Mesenchymal stem cell (in vitro differentiated cells and primary cell): ENCODE data around the gene LAMP2.

Experiments used
- DNase-seq: peaks from one replicate; pipeline ENCODE4 v3.0.0-alpha.2; 2013
- H2AFZ ChIP-seq: one replicate; pipeline ENCODE4 v1.6.1; 2013; ENCODE audit warnings: low read depth, mild to moderate bottlenecking, control low read depth, inconsistent platforms, low read length, moderate library complexity
- H2AK5ac ChIP-seq: 2 replicates; pipeline ENCODE4 v1.6.1; 2013; ENCODE audit warnings: low read length, moderate library complexity, mild to moderate bottlenecking, inconsistent platforms; ENCODE audit not compliant: severe bottlenecking
- H2BK120ac ChIP-seq: one replicate; pipeline ENCODE4 v1.6.1; 2013; ENCODE audit warnings: low read depth, mild to moderate bottlenecking, inconsistent platforms, low read length, moderate library complexity
- H2BK12ac ChIP-seq, 2 experiments: one replicate each; pipeline ENCODE4 v1.6.1; 2013; ENCODE audit warnings: inconsistent platforms in 2 of 2, low read length in 2 of 2, mild to moderate bottlenecking in 2 of 2, moderate library complexity in 2 of 2, control low read depth in 1 of 2
- H2BK15ac ChIP-seq: one replicate; pipeline ENCODE4 v1.6.1; 2013; ENCODE audit warnings: mild to moderate bottlenecking, low read depth, inconsistent platforms; ENCODE audit not compliant: poor library complexity, severe bottlenecking
- H2BK5ac ChIP-seq: 2 replicates; pipeline ENCODE4 v1.6.1; 2013; ENCODE audit warnings: low read depth, mild to moderate bottlenecking, low read length, control low read depth, inconsistent platforms; ENCODE audit not compliant: poor library complexity, severe bottlenecking
- H3K14ac ChIP-seq, 2 experiments: one replicate each; pipeline ENCODE4 v1.6.1; 2013; ENCODE audit warnings: inconsistent platforms in 2 of 2, low read length in 2 of 2, control low read depth in 1 of 2, mild to moderate bottlenecking in 1 of 2, moderate library complexity in 1 of 2
- H3K18ac ChIP-seq, 2 experiments: one replicate each; pipeline ENCODE4 v1.6.1; 2013; ENCODE audit warnings: inconsistent platforms in 2 of 2, low read length in 2 of 2, control low read depth in 1 of 2, low read depth in 1 of 2, mild to moderate bottlenecking in 1 of 2
- H3K23ac ChIP-seq, 2 experiments: one replicate each; pipeline ENCODE4 v1.6.1; 2013; ENCODE audit warnings: inconsistent platforms in 2 of 2, low read length in 2 of 2, mild to moderate bottlenecking in 2 of 2, moderate library complexity in 2 of 2, control low read depth in 1 of 2
- H3K27ac ChIP-seq: 2 replicates; pipeline ENCODE4 v1.5.1; 2013; ENCODE audit warnings: mild to moderate bottlenecking, moderate library complexity, low read length, control low read depth, inconsistent platforms; ENCODE audit not compliant: poor library complexity, severe bottlenecking
- H3K27me3 ChIP-seq, 2 experiments: 2 replicates each; pipeline versions ENCODE4 v1.6.1 to v1.7.0; 2013; ENCODE audit warnings: low read length in 2 of 2, mild to moderate bottlenecking in 2 of 2, moderate library complexity in 2 of 2, control low read depth in 1 of 2, inconsistent platforms in 1 of 2; ENCODE audit not compliant: control insufficient read depth in 1 of 2, insufficient read depth in 1 of 2
- H3K36me3 ChIP-seq, 2 experiments: 2 replicates each; pipeline versions ENCODE4 v1.6.1 to v1.7.0; 2013; ENCODE audit warnings: low read length in 2 of 2, control low read depth in 1 of 2, inconsistent platforms in 1 of 2, low read depth in 1 of 2, mild to moderate bottlenecking in 1 of 2; ENCODE audit not compliant: insufficient read depth in 2 of 2, control insufficient read depth in 1 of 2
- H3K4ac ChIP-seq, 2 experiments: one replicate each; pipeline ENCODE4 v1.6.1; 2013; ENCODE audit warnings: inconsistent platforms in 2 of 2, low read length in 2 of 2, mild to moderate bottlenecking in 2 of 2, moderate library complexity in 2 of 2, control low read depth in 1 of 2, low read depth in 1 of 2
- H3K4me1 ChIP-seq: 2 replicates; pipeline ENCODE4 v1.6.1; 2013; ENCODE audit warnings: low read depth, low read length, control low read depth; ENCODE audit not compliant: control insufficient read depth, insufficient read depth
- H3K4me2 ChIP-seq: 2 replicates; pipeline ENCODE4 v1.6.1; 2013; ENCODE audit warnings: low read length, mild to moderate bottlenecking, inconsistent platforms; ENCODE audit not compliant: poor library complexity, severe bottlenecking
- H3K4me3 ChIP-seq, 2 experiments: 2 replicates each; pipeline versions ENCODE4 v1.5.1 to v1.7.0; 2013; ENCODE audit warnings: low read length in 2 of 2, mild to moderate bottlenecking in 2 of 2, control low read depth in 1 of 2, low read depth in 1 of 2; ENCODE audit not compliant: insufficient read depth in 1 of 2
- H3K79me1 ChIP-seq: replicated peaks from 2 replicates; pipeline ENCODE4 v1.6.1; 2013; ENCODE audit warnings: mild to moderate bottlenecking, control low read depth, low read length, inconsistent platforms; ENCODE audit not compliant: poor library complexity, severe bottlenecking
- H3K9ac ChIP-seq: 2 replicates; pipeline ENCODE4 v1.7.0; 2013; ENCODE audit warnings: mild to moderate bottlenecking, low read length, moderate library complexity
- H3K9me3 ChIP-seq: 2 replicates; pipeline ENCODE4 v1.7.0; 2013; ENCODE audit warnings: mild to moderate bottlenecking, low read length; ENCODE audit not compliant: control insufficient read depth
- H4K8ac ChIP-seq: one replicate; pipeline ENCODE4 v1.6.1; 2013; ENCODE audit warnings: inconsistent platforms, mild to moderate bottlenecking, low read length, moderate library complexity
- H4K91ac ChIP-seq: one replicate; pipeline ENCODE4 v1.6.1; 2013; ENCODE audit warnings: mild to moderate bottlenecking, low read length, inconsistent platforms
- WGBS: methylation state at CpG from one replicate; pipeline ENCODE4 v1.1.7; 2013; ENCODE audit warnings: mixed read lengths; 5-methylcytosine and 5-hydroxymethylcytosine counted together

Gene LAMP2

DNA sequence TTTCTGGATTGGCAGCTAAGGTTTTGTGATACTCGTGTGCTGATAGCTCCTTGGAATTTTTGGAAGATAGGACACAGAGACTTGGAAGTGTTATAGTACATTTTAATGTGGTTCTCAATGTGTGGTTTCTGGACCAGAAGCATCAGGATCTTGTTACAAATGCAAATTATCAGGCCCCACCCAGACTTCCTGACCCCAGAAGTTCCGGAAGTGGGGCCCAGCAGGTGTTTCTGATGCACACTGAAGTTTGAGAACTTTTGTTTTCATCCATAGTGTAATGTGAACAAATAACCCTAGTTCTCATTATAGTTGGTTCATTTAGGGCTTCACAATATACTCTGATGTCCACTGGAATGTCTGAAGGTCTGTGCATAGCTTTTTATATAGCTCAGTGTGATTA is 49.6 kb downstream of the LAMP2 start:
- H2AFZ ChIP-seq, result no peak overlapping the region
- no peak overlapping the region for H2BK120ac ChIP-seq
- H3K14ac ChIP-seq, result no peak overlapping the region
- H4K8ac ChIP-seq, result no peak overlapping the region
- no peak overlapping the region for H3K4me3 ChIP-seq
- 70% methylated on average over 1 of the region's 2 CpGs for WGBS
- no peak overlapping the region for H2AK5ac ChIP-seq
- no peaks in the 10 kb centered on the region for H3K79me1 ChIP-seq
- no peak overlapping the region for H2BK12ac ChIP-seq
- no peak overlapping the region for H3K4ac ChIP-seq
- peaks cover 0 to 7% of the 10 kb centered on the region in 2 experiments for H3K27me3 ChIP-seq
- no peaks in the 10 kb centered on the region for H3K9me3 ChIP-seq
- no peaks in the 10 kb centered on the region for H3K36me3 ChIP-seq
- no peak overlapping the region for H3K9ac ChIP-seq
- no peak overlapping the region for H4K91ac ChIP-seq
- H2BK15ac ChIP-seq, result no peak overlapping the region
- H3K27ac ChIP-seq, result no peak overlapping the region
- H3K4me2 ChIP-seq, result no peak overlapping the region
- no peak overlapping the region for H3K23ac ChIP-seq
- H3K4me1 ChIP-seq, result no peaks in the 10 kb centered on the region
- H2BK5ac ChIP-seq, result no peak overlapping the region
- H3K18ac ChIP-seq, result no peak overlapping the region
- no peak for DNase-seq

DNA sequence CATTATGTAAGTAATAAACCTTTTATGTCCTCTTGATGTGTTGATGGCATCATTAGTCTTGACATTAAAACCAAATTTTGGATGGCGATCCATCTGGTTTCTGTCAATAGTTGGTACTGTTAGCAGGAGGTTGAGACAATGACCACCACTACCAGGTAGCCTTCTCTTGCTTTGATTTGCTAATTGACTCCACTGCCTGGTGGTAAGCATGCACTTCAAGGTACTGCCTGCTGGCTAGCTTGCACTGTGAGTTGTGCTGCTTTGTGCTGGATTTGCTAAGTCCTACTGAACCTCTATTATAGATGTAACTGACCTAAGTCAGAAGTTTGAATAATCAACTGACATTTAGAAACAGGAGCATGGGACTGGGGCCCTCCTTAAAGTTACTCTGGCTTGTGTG is 60.9 kb downstream of the LAMP2 start:
- H2BK12ac ChIP-seq, result no peak overlapping the region
- no peaks in the 10 kb centered on the region for H3K79me1 ChIP-seq
- no peak overlapping the region for H2BK120ac ChIP-seq
- no peak overlapping the region for H3K4me2 ChIP-seq
- no peak overlapping the region for H2BK5ac ChIP-seq
- no peak overlapping the region for H3K9ac ChIP-seq
- H2AK5ac ChIP-seq, result no peak overlapping the region
- no peaks in the 10 kb centered on the region for H3K36me3 ChIP-seq
- H3K23ac ChIP-seq, result no peak overlapping the region
- H3K14ac ChIP-seq, result no peak overlapping the region
- H3K27me3 ChIP-seq, result no peaks in the 10 kb centered on the region
- no peak overlapping the region for H3K27ac ChIP-seq
- no peak overlapping the region for H3K4ac ChIP-seq
- H3K4me1 ChIP-seq, result no peaks in the 10 kb centered on the region
- no peak overlapping the region for H2BK15ac ChIP-seq
- no peak overlapping the region for H3K4me3 ChIP-seq
- no peak overlapping the region for H3K18ac ChIP-seq
- no peak for DNase-seq
- no peak overlapping the region for H4K8ac ChIP-seq
- no peak overlapping the region for H4K91ac ChIP-seq
- 100% methylated on average over 1 of the region's 1 CpG for WGBS
- H3K9me3 ChIP-seq, result peaks cover 12% of the 10 kb centered on the region
- H2AFZ ChIP-seq, result no peak overlapping the region

GRCh38 chrX:120406638-120407037 is 62.5 kb downstream of the LAMP2 start:
- H3K9me3 ChIP-seq, result peaks cover 12% of the 10 kb centered on the region
- no peak overlapping the region for H2BK5ac ChIP-seq
- H3K9ac ChIP-seq, result no peak overlapping the region
- H3K23ac ChIP-seq, result no peak overlapping the region
- no peak overlapping the region for H3K14ac ChIP-seq
- no peaks in the 10 kb centered on the region for H3K27me3 ChIP-seq
- no peaks in the 10 kb centered on the region for H3K79me1 ChIP-seq
- H2BK12ac ChIP-seq, result no peak overlapping the region
- H3K36me3 ChIP-seq, result no peaks in the 10 kb centered on the region
- H4K8ac ChIP-seq, result no peak overlapping the region
- no peak overlapping the region for H2BK15ac ChIP-seq
- no peak overlapping the region for H2AK5ac ChIP-seq
- no peak overlapping the region for H3K18ac ChIP-seq
- no peak overlapping the region for H3K27ac ChIP-seq
- no peak overlapping the region for H3K4me2 ChIP-seq
- WGBS, result 47% methylated on average over 2 of the region's 5 CpGs
- no peak for DNase-seq
- H3K4me1 ChIP-seq, result no peaks in the 10 kb centered on the region
- no peak overlapping the region for H2AFZ ChIP-seq
- H3K4me3 ChIP-seq, result no peak overlapping the region
- H2BK120ac ChIP-seq, result no peak overlapping the region
- no peak overlapping the region for H3K4ac ChIP-seq
- no peak overlapping the region for H4K91ac ChIP-seq

GRCh38 chrX:120402369-120402768 is 66.7 kb downstream of the LAMP2 start:
- Histone ChIP-seq H2BK12ac (no peak overlapping the region), H3K4me2 (no peak overlapping the region), H3K4me1 (no peaks in the 10 kb centered on the region), H3K27ac (no peak overlapping the region), H3K36me3 (no peaks in the 10 kb centered on the region), H3K9me3 (peaks cover 12% of the 10 kb centered on the region), H2BK15ac (no peak overlapping the region), H3K79me1 (no peaks in the 10 kb centered on the region), H3K18ac (no peak overlapping the region), H3K14ac (no peak overlapping the region), H2AFZ (no peak overlapping the region), H2AK5ac (no peak overlapping the region), H3K23ac (no peak overlapping the region), H4K8ac (no peak overlapping the region), H2BK120ac (no peak overlapping the region), H4K91ac (no peak overlapping the region), H3K27me3 (peaks cover 0 to 4% of the 10 kb centered on the region in 2 experiments), H3K9ac (no peak overlapping the region), H2BK5ac (no peak overlapping the region), H3K4ac (no peak overlapping the region), H3K4me3 (no peak overlapping the region)
- no peak for DNase-seq
- no CpG with 5 or more reads among the region's 2 CpGs for WGBS
